Retinal pigment epithelial cell (primary cell): ENCODE results near the gene IL34.
"Not testable (repeated sequence)": the region's sequence is repeated elsewhere in the genome, so short reads cannot be mapped to it uniquely, and the experiment has no call there.

Experiments used
- DNase-seq: peaks from one replicate; pipeline ENCODE4 v3.0.0-alpha.2; 2010; ENCODE audit warnings: low read depth
- H3K4me3 ChIP-seq: 2 replicates; pipeline ENCODE4 v1.5.1; 2011; ENCODE audit warnings: mild to moderate bottlenecking, low read length, control low read depth, moderate library complexity
- TF ChIP-seq, protein P1 (sequence below): conservative IDR thresholded peaks from 2 replicates; pipeline ENCODE4 v1.5.1; 2011; ENCODE audit warnings: low read depth, low read length, control low read depth, inconsistent platforms

IL34 gene

DNA sequence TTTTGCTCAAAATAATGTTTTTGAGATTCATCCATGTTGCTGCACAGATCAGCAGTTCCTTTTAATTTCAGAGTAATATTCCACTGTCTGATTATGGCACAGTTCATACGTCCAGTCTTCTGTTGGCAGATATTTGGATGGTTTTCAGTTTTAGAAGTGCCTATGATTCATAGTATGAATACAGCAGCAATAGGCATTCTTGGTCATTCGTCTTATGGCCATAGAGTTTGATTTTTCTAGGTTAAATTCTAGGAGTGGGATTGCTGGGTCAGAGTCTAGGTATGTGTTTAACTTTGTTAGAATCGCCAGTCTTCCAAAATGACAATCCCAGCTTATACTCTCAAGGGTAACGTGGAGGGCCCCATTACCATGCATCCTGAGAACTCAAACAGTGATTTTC lies 11.5 kb upstream of the IL34 start:
- H3K4me3 ChIP-seq: no peak overlapping the region

DNA sequence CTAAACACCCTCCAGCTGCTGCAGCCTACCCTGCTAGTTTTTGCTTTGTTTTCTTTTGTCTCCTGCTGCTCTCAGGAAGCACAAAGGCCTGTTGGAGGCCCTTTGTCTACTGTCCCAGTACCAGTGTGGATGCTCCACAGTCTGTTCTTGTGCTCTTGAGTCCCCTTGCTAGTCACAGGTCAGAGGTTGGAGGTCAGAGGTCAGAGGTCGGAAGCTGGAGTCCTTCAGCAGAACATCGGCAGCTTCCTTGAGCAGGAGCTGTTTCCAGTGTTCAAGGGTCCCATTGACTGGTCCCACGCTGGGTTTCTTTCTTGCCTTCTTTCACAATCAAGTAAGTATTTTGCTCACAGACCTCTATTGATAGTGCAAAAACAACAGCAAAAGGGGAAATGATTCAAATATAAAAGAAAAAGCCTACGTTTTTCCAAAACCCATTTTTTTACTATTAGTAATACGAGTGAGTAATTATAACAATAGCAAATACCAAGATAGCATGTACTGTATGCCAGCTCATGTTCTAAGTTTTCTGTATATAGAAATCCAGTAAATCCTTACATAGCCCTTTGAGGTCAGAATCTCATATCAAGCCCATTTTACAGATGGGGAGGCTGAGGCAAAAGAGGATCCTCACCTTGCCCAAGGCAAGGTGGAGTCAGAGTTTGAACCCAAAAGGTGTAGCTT lies 10.9 kb upstream of the IL34 start:
- TF ChIP-seq, protein P1, sequence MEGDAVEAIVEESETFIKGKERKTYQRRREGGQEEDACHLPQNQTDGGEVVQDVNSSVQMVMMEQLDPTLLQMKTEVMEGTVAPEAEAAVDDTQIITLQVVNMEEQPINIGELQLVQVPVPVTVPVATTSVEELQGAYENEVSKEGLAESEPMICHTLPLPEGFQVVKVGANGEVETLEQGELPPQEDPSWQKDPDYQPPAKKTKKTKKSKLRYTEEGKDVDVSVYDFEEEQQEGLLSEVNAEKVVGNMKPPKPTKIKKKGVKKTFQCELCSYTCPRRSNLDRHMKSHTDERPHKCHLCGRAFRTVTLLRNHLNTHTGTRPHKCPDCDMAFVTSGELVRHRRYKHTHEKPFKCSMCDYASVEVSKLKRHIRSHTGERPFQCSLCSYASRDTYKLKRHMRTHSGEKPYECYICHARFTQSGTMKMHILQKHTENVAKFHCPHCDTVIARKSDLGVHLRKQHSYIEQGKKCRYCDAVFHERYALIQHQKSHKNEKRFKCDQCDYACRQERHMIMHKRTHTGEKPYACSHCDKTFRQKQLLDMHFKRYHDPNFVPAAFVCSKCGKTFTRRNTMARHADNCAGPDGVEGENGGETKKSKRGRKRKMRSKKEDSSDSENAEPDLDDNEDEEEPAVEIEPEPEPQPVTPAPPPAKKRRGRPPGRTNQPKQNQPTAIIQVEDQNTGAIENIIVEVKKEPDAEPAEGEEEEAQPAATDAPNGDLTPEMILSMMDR: no peak
- H3K4me3 ChIP-seq: no peak overlapping the region
- no peak for DNase-seq

More for the DNA sequence above, 11.5 kb upstream of the IL34 start:
- DNase-seq: no peak
- TF ChIP-seq, protein P1: no peak

DNA sequence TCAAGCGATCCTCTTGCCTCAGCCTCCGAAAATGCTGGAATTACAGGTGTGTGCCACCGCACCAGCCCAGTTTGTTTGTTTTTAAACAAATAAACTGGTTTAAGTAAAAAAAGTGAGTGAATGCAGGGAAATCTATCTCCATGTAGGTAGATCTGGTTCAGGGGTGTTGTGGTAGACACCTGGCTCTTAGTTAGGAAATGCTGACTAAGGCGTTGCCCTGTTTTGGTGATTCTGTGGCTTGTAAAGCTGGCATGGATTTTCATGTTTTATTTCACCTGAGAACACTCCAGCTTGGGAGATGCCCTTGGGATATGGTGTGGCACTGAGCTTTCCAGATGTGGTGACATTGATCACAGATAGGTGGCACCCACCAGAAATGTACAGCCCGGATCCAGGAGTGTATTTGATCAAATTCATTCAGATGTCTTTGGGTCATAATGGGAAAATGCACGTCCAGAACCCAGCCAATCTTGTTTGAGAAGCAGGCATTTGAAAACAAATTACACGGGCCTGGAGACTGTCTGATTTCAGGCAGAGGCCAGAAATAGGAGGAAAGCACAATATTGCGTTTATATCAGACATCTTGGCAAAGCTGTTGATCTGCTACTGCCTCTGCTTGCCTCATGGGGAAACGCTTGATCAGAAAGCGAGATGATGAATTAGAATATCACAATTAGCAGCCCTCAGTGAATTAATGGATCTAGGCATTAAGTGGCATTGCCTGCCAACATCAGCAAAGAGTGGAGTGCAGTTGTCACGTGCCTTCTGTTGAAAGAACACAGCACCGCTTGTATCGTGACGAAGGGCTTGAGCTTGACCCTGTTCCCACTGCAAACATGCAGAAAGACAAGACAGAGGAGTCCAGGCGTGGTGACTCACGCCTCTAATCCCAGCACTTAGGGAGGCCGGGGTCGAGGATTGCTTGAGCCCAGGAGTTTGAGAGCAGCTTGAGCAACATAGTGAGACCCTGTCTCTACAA lies 7.3 kb upstream of the IL34 start:
- H3K4me3 ChIP-seq: no peak overlapping the region
- TF ChIP-seq, protein P1: no peak
- DNase-seq: peak; percentile 27

DNA sequence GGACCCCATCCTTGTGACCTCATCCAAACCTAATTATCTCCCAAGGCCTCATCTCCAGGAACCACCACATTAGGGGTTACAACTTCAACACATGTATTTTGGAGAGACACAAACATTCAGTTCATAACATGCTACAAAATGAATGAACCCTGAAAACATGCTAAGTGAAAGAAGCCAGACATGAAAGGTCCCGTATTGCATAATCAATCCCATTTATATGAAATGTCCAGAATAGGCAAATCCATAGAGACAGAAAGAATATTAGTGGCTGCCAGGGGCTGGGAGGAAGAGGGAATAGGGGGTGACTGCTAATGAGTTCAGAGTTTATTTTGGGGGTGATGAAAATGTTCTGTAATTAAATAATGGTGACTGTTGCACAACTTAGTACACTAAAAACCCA lies 3.7 kb upstream of the IL34 start:
- no peak for DNase-seq
- TF ChIP-seq, protein P1: no peak
- H3K4me3 ChIP-seq: no peak overlapping the region

- not testable (repeated sequence) for H3K4me3 ChIP-seq, DNase-seq
Observed at GRCh38 chr16:70643264-70643663, 3.1 kb upstream of the IL34 start.

GRCh38 chr16:70644763-70645597 lies 1.4 kb upstream of the IL34 start:
- TF ChIP-seq, protein P1: peak; percentile 4

More at GRCh38 chr16:70644763-70645597, 1.4 kb upstream of the IL34 start:
- H3K4me3 ChIP-seq: no peak overlapping the region
- no peak for DNase-seq
